Measurements from ENCODE around the gene PRC1. TPM values are rescaled to one million over a fixed set of nuclear protein-coding genes. Genes with fewer than 3 reads are reported as not detected.

Gene PRC1
- total and polyA plus RNA-seq, 2 of the 13 experiments (the other 11 are each of a cell fraction or from before 2014, with no cell fraction given): 137 to 162 TPM

DNA sequence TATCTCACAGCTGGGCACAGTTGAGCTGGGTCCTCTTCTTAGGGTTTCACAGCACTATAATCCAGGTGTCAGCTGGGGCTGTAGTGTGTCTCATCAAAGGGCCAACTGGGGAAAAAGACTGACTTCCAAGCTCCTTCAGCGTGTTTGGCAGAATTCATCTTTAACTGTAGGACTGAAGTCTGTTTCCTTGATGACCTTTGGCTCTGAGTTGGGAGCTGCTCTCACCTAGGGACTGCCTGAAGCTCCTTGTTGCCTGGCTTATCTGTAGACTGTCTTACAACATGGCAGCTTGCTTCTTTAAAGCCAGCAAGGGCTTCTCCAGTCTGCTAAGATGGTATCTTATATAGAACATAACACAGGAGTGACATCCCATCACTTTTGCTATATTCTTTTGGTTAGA, 33.3 kb upstream of the PRC1 start:
- Histone ChIP-seq H3K9me3 (ENCODE audit: low read length) (no peaks in the 10 kb centered on the region), H3K27me3 (ENCODE audit: control insufficient read depth in 1 of 2, insufficient read depth in 2 of 2, low read length in 2 of 2) (peaks cover 0 to 1% of the 10 kb centered on the region in 2 experiments; a peak in 1 of 5 replicates), H3K27ac (ENCODE audit: extremely low read length, insufficient read depth, low read length) (no peak overlapping the region), H3K4me1 (ENCODE audit: insufficient read depth, low read length) (peaks cover 7% of the 10 kb centered on the region; the same call in 1 of the 2 replicates), H2AFZ (ENCODE audit: low read length) (no peak overlapping the region), H3K36me3 (replicated peaks in 1 of 2; ENCODE audit: control insufficient read depth in 1 of 2, insufficient read depth in 2 of 2, low read length in 2 of 2) (no peaks in the 10 kb centered on the region), H3K9ac (ENCODE audit: insufficient read depth, low read depth, low read length) (no peak overlapping the region), H3K79me2 (ENCODE audit: insufficient read depth, low read length) (no peaks in the 10 kb centered on the region), H4K20me1 (ENCODE audit: insufficient read depth, low read length) (no peaks in the 10 kb centered on the region), H3K4me3 (replicated peaks in 1 of 3; ENCODE audit: insufficient read depth in 1 of 3, low read depth in 2 of 3, low read length in 3 of 3) (no peak overlapping the region), H3K4me2 (ENCODE audit: low read depth, low read length) (no peak overlapping the region)
- intact Hi-C loops (cut with micrococcal nuclease; ENCODE audit: unreplicated experiment): no loop called here
- 0% methylated on average over 1 of the region's 1 CpG for WGBS (ENCODE audit: low lambda C conversion rate)
- ATAC-seq: no peak
- in situ Hi-C loops (cut with HindIII; ENCODE audit: extremely low pct_ligation_motif_present, low pct_unique_long_range_greater_than_20kb): no loop called here
- BruUV-seq (replicated peaks): no TSS peak
- no peak for DNase-seq (ENCODE audit: low spot score)
- CTCF ChIA-PET (ENCODE audit: low intra/inter-chr PET ratio, low total read pairs): no interaction called here
- FAIRE-seq: no peak
- POLR2A ChIA-PET: no interaction called here
- TF ChIP-seq ZBTB40 (IDR thresholded peaks at IDR 0.05) (no peak), ZBTB40 (CRISPR knock-in tag; IDR thresholded peaks at IDR 0.05) (no peak), ZNF230 (CRISPR knock-in tag; IDR thresholded peaks at IDR 0.05) (no peak), STAG1 (CRISPR knock-in tag; IDR thresholded peaks at IDR 0.05) (no peak), HOXA3 (CRISPR knock-in tag; IDR thresholded peaks at IDR 0.05) (no peak), ZMAT3 (CRISPR knock-in tag; conservative IDR thresholded peaks at IDR 0.05) (no peak), NR2C2 (CRISPR knock-in tag; IDR thresholded peaks at IDR 0.05; ENCODE audit: borderline replicate concordance) (no peak), THAP11 (CRISPR knock-in tag; IDR thresholded peaks at IDR 0.05) (no peak), HOXA9 (CRISPR knock-in tag; IDR thresholded peaks at IDR 0.05; ENCODE audit: borderline replicate concordance) (no peak), ATF5 (CRISPR knock-in tag; IDR thresholded peaks at IDR 0.05; ENCODE audit: low read depth) (no peak), U2AF2 (IDR thresholded peaks at IDR 0.05; ENCODE audit: low read depth, low read length) (no peak), PHF21A (CRISPR knock-in tag; IDR thresholded peaks at IDR 0.05) (no peak)
- TF ChIP-seq, protein P1, sequence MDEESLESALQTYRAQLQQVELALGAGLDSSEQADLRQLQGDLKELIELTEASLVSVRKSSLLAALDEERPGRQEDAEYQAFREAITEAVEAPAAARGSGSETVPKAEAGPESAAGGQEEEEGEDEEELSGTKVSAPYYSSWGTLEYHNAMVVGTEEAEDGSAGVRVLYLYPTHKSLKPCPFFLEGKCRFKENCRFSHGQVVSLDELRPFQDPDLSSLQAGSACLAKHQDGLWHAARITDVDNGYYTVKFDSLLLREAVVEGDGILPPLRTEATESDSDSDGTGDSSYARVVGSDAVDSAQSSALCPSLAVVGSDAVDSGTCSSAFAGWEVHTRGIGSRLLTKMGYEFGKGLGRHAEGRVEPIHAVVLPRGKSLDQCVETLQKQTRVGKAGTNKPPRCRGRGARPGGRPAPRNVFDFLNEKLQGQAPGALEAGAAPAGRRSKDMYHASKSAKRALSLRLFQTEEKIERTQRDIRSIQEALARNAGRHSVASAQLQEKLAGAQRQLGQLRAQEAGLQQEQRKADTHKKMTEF (CRISPR knock-in tag; IDR thresholded peaks at IDR 0.05): no peak

Measured in HepG2 (cell line).